ENCODE results near the gene STAG3. TPM values are rescaled to one million over a fixed set of nuclear protein-coding genes. Genes with fewer than 3 reads are reported as not detected.
"Not testable (repeated sequence)": the region's sequence is repeated elsewhere in the genome, so short reads cannot be mapped to it uniquely, and the experiment has no call there.

STAG3 gene
- total RNA-seq, 1 donor: 0.90 TPM

- TF ChIP-seq, protein P1, sequence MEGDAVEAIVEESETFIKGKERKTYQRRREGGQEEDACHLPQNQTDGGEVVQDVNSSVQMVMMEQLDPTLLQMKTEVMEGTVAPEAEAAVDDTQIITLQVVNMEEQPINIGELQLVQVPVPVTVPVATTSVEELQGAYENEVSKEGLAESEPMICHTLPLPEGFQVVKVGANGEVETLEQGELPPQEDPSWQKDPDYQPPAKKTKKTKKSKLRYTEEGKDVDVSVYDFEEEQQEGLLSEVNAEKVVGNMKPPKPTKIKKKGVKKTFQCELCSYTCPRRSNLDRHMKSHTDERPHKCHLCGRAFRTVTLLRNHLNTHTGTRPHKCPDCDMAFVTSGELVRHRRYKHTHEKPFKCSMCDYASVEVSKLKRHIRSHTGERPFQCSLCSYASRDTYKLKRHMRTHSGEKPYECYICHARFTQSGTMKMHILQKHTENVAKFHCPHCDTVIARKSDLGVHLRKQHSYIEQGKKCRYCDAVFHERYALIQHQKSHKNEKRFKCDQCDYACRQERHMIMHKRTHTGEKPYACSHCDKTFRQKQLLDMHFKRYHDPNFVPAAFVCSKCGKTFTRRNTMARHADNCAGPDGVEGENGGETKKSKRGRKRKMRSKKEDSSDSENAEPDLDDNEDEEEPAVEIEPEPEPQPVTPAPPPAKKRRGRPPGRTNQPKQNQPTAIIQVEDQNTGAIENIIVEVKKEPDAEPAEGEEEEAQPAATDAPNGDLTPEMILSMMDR (IDR thresholded peaks at IDR 0.05; ENCODE audit: insufficient read depth, low read length): no peak
- no peak overlapping the region for H3K4me3 ChIP-seq (ENCODE audit: low read depth, low read length)
- no peak for DNase-seq (ENCODE audit: low read depth)
These were observed 31.8 kb downstream of the STAG3 start for GRCh38 chr7:100209493-100209892.

DNA sequence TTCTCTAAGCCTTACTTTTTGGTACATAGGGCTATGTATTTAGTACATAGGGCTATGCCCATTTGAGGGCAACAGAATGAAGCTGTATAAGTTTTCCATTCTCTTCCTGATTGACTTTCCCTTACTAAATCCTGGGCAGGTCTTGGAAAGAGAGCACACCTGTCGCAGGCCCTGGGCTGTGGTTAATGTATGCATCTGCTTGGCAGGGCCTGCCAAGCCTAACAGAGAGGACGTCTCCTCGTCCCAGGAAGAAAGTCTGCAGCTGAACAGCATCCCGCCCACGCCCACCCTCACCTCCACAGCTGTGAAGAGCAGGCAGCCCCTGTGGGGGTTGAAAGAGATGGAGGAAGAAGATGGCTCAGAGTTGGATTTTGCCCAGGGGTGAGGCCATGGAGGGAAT, 33.1 kb downstream of the STAG3 start:
- TF ChIP-seq, protein P1 (IDR thresholded peaks at IDR 0.05; ENCODE audit: insufficient read depth, low read length): no peak
- no peak overlapping the region for H3K4me3 ChIP-seq (ENCODE audit: low read depth, low read length)
- DNase-seq (ENCODE audit: low read depth): no peak

GRCh38 chr7:100211342-100211780, 33.6 kb downstream of the STAG3 start:
- no peak for DNase-seq (ENCODE audit: low read depth)
- TF ChIP-seq, protein P1 (IDR thresholded peaks at IDR 0.05; ENCODE audit: insufficient read depth, low read length): no peak
- no peak overlapping the region for H3K4me3 ChIP-seq (ENCODE audit: low read depth, low read length)

- no peak for DNase-seq (ENCODE audit: low read depth)
- H3K4me3 ChIP-seq (ENCODE audit: low read depth, low read length): no peak overlapping the region
- TF ChIP-seq, protein P1 (IDR thresholded peaks at IDR 0.05; ENCODE audit: insufficient read depth, low read length): no peak
These were observed 35.0 kb downstream of the STAG3 start for GRCh38 chr7:100212631-100213286.

- no peak overlapping the region for H3K4me3 ChIP-seq (ENCODE audit: low read depth, low read length)
- TF ChIP-seq, protein P1 (IDR thresholded peaks at IDR 0.05; ENCODE audit: insufficient read depth, low read length): no peak
- no peak for DNase-seq (ENCODE audit: low read depth)
These were observed 36.0 kb downstream of the STAG3 start for GRCh38 chr7:100213672-100214071.

- DNase-seq (ENCODE audit: low read depth); H3K4me3 ChIP-seq (ENCODE audit: low read depth, low read length): not testable (repeated sequence)
These were observed 36.6 kb downstream of the STAG3 start for GRCh38 chr7:100214356-100214755.

DNA sequence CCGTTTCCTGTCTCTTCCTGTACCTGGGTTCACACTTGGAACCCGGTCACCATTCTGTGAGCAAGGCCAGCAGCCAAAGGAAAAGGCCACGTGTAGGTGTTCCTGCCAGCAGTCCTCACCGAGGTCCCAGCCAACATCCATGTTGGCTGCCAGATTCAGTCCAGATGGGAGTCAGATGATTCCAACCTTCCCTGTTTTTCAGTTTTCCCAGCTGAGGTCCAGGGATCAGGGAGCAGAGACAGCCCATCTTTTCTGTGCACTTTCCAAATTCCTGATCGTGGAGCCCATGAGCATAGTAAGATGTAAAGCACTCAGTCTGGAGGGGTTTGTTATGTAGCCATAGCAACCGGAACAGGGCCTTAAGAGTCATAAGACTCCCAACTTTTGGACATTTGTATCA, 38.2 kb downstream of the STAG3 start:
- H3K4me3 ChIP-seq (ENCODE audit: low read depth, low read length): no peak overlapping the region
- peak; percentile 67 for DNase-seq (ENCODE audit: low read depth)
- TF ChIP-seq, protein P1 (IDR thresholded peaks at IDR 0.05; ENCODE audit: insufficient read depth, low read length): no peak
